Large intestine (tissue), 3 donors: ENCODE measurements around the gene PPM1L. TPM values are rescaled to one million over a fixed set of nuclear protein-coding genes. Genes with fewer than 3 reads are reported as not detected.

Source experiments
- DNase-seq, 2 donors: peaks; one replicate each; pipeline versions ENCODE4 v3.0.0 to v3.0.0-alpha.2; 2013
- H3K27ac ChIP-seq: one replicate; pipeline ENCODE4 v1.5.1; 2013; ENCODE audit warnings: low read length
- H3K27me3 ChIP-seq: 2 replicates; pipeline ENCODE4 v1.6.1; 2013; ENCODE audit warnings: low read length; ENCODE audit not compliant: control insufficient read depth, insufficient read depth
- H3K36me3 ChIP-seq: 2 replicates; pipeline ENCODE4 v1.6.1; 2013; ENCODE audit warnings: low read length; ENCODE audit not compliant: control insufficient read depth, insufficient read depth
- H3K4me1 ChIP-seq: one replicate; pipeline ENCODE4 v1.6.1; 2013; ENCODE audit warnings: low read length; ENCODE audit not compliant: control insufficient read depth, insufficient read depth
- H3K4me3 ChIP-seq: one replicate; pipeline ENCODE4 v1.5.1; 2013; ENCODE audit warnings: low read length
- H3K9me3 ChIP-seq: one replicate; pipeline ENCODE4 v1.6.1; 2013; ENCODE audit warnings: mild to moderate bottlenecking, low read depth, low read length, moderate library complexity; ENCODE audit not compliant: control insufficient read depth
- WGBS: methylation state at CpG from one replicate; pipeline ENCODE4 v1.1.5; 2013; ENCODE audit warnings: low lambda C conversion rate; ENCODE audit not compliant: insufficient coverage; 5-methylcytosine and 5-hydroxymethylcytosine counted together
- polyA plus RNA-seq: library from polyadenylated mRNA; unstranded; fragments of 120-200 nt; gene quantifications from one replicate; pipeline ENCODE4 v1.2.1, GENCODE V29; 2013

Gene PPM1L
- polyA plus RNA-seq, 1 donor = 4.5 TPM

DNA sequence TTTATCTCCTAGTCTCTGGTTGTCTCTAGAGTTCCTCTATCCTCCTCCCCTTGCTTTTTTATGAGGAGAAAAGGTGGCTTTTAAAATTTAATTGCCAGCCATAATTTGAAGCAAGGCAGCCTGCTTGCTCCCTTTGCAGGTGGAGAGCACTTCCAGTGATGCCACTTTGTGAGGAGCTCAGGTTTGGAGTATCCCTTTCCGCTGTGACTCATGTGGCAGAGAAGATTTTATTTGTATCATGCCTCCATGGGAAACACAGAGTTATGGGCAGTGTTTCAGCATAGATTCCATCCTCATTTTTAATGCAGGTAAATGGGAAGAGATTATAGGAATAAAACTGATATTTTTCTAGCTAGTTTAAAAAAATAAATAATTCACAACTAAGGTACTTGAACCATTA, 7.0 kb downstream of the PPM1L start:
- H3K9me3 ChIP-seq = no peaks in the 10 kb centered on the region
- no peak overlapping the region for H3K27ac ChIP-seq
- H3K4me1 ChIP-seq = no peaks in the 10 kb centered on the region
- no peaks in the 10 kb centered on the region for H3K36me3 ChIP-seq
- WGBS = no CpG with 5 or more reads among the region's 1 CpG
- H3K4me3 ChIP-seq = no peak overlapping the region
- DNase-seq = no peak
- peaks cover 2% of the 10 kb centered on the region for H3K27me3 ChIP-seq

DNA sequence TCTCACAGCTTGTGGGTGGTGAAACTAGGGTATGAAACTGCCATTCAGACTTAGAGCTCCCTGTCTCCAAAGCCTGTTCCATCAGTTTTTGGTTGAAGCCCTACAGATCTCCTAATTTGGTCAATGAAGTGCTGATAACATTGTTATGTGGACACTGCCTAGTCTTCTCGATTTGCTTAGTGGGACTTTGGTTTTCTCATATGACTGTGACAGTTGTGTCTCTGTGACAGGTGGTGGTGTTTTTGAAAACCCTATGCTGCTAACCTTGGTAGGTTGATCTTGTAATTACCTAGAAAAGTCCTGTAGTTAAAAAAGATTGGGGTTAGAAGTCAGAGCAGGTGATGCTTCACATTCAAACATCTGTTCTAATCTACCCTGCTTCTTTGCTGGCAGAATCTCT, 9.2 kb downstream of the PPM1L start:
- WGBS = no CpG with 5 or more reads among the region's 1 CpG
- no peak overlapping the region for H3K4me3 ChIP-seq
- H3K27me3 ChIP-seq = no peaks in the 10 kb centered on the region
- no peaks in the 10 kb centered on the region for H3K9me3 ChIP-seq
- H3K4me1 ChIP-seq = no peaks in the 10 kb centered on the region
- no peak overlapping the region for H3K27ac ChIP-seq
- H3K36me3 ChIP-seq = no peaks in the 10 kb centered on the region
- no peak for DNase-seq

DNA sequence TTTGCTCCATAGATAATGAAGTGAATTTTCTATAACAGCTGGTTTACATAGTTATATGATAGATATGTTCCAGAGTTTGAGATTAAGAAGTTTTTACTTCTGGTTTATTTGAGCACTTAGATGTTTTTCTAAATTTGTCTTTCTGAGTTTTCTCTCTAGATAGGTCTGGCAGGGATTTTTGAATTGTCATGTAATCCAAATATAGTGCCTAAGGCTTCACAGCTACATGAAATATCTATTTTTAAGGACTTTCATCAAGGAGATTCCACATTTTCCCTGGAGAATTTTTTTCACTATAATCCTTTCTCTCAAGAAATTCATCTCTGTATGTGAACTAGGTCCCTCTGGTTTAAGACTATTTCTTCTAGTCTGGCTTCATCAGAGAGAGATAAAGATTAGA, 12.0 kb downstream of the PPM1L start:
- H3K36me3 ChIP-seq = no peaks in the 10 kb centered on the region
- DNase-seq = no peak
- no peaks in the 10 kb centered on the region for H3K27me3 ChIP-seq
- no peak overlapping the region for H3K4me3 ChIP-seq
- H3K4me1 ChIP-seq = no peaks in the 10 kb centered on the region
- no peak overlapping the region for H3K27ac ChIP-seq
- H3K9me3 ChIP-seq = no peaks in the 10 kb centered on the region

DNA sequence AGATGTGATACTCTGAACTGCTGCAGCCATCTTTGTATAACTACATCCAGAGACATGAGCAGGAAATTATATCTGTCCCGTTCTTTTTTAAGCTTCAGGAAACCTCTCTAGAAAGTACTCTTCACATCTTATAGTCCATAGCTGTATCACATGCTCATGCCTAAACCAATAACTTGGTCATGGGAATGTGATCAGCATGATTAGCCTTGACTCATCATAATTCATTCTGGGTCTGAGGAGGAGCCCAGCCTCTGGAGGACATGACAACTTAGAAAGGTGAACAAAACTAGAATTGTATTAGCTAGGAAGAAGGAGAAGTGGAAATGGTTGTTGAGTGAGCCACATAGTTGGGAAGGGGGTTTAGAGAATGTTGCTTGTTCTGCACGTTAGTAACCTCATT, 12.9 kb downstream of the PPM1L start:
- DNase-seq = no peak
- Histone ChIP-seq H3K27ac (no peak overlapping the region), H3K4me3 (no peak overlapping the region), H3K27me3 (no peaks in the 10 kb centered on the region), H3K9me3 (no peaks in the 10 kb centered on the region), H3K36me3 (no peaks in the 10 kb centered on the region), H3K4me1 (no peaks in the 10 kb centered on the region)
- WGBS = 100% methylated on average over 1 of the region's 2 CpGs

DNA sequence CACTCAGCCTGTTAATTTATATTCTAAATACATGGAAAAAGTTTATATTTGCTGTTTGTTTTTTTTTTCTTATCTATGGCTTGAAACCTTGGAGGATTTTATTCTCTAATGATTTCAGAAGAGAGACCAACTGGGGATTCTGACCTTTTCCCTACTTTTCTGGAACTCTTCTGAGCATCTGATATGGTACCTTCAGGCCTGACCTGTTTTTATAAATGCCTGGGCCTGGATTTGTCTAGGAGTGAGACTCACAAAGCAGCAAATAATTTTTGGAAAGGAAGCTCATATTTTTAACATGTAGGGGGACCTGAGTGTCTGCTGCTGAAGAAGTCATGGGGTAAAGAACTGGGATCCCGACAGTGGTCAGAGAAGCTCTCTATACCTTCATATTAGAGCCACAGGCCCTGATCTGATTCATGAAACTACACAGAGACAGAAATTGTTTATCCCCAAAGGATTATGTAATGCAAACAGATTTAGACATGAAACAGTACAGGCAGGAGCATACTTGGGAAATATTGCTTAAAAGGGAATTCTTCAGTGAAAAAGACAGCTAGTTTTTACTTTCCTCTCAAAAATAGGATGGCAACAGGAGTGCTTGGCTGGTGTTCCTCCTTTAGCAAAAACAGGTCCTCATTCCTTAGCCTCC, 15.9 kb downstream of the PPM1L start:
- H3K4me3 ChIP-seq = no peak overlapping the region
- DNase-seq = no peak
- H3K4me1 ChIP-seq = no peaks in the 10 kb centered on the region
- H3K27me3 ChIP-seq = no peaks in the 10 kb centered on the region
- no peaks in the 10 kb centered on the region for H3K36me3 ChIP-seq
- WGBS = no CpG with 5 or more reads among the region's 1 CpG
- H3K9me3 ChIP-seq = no peaks in the 10 kb centered on the region
- H3K27ac ChIP-seq = no peak overlapping the region

DNA sequence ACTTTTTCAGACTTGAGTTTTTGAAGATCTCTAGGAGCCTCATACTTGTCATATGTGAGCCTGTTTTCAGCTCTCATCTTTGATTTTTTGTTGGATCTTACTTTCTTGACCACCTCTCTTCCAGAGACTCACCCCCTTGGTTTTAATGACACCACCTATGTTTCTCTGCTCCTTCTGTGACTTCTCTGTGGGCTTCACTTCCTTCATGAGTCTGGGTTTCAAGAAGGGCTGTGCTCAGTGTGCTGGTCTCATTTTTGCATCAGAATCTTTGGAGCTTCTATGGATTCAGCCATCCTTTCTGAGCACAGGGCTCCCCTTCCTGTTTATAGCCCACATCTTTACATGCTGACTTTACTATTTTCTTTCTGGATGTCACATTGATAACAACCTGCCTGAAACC, 17.7 kb downstream of the PPM1L start:
- H3K36me3 ChIP-seq = no peaks in the 10 kb centered on the region
- no peaks in the 10 kb centered on the region for H3K9me3 ChIP-seq
- no peaks in the 10 kb centered on the region for H3K4me1 ChIP-seq
- no peak overlapping the region for H3K27ac ChIP-seq
- H3K4me3 ChIP-seq = no peak overlapping the region
- no peaks in the 10 kb centered on the region for H3K27me3 ChIP-seq
- no peak for DNase-seq

DNA sequence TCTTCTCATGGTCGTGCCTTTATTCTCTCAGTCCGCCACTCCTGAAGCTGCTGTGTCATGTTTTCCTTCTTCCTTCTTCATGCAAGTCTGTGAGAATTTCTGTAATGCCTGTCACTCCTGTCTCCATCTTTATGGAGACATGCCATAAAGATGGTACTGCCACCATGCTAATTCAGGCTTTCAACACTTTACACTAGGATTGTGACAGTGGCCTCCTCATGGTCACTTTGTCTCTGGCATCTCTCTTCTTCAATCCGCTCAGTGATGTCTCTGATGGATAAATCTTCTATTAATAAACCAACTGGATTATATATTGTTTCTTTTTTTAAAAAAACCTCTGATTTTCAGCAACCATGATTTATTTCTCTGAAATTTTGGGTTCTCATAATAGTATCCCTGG, 18.1 kb downstream of the PPM1L start:
- WGBS = 100% methylated on average over 1 of the region's 3 CpGs
- no peaks in the 10 kb centered on the region for H3K36me3 ChIP-seq
- H3K4me1 ChIP-seq = no peaks in the 10 kb centered on the region

DNA sequence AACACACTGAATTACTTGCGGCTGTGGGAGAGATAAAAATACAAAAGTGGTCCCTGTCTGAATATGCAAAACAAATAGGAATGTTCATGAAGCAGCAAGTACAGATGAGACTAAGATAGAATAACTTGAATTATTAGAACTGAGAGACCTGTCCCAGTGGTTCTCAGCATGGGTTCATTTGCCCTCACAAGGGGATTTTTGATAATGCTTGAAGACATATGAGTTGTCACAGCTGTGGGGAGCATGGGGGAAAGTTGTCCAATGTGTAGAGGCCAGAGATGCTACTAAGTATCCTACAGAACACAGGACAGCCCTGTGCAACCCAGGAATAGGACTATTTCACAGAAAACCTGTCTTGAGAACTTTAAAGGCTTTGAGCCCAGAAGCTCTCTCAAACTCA, 22.4 kb downstream of the PPM1L start:
- Histone ChIP-seq H3K4me1 (no peaks in the 10 kb centered on the region), H3K27ac (no peak overlapping the region), H3K27me3 (no peaks in the 10 kb centered on the region), H3K4me3 (no peak overlapping the region), H3K36me3 (no peaks in the 10 kb centered on the region), H3K9me3 (no peaks in the 10 kb centered on the region)
- DNase-seq = no peak
- no CpG with 5 or more reads among the region's 1 CpG for WGBS

More for the DNA sequence above, 18.1 kb downstream of the PPM1L start:
- Histone ChIP-seq H3K4me3 (no peak overlapping the region), H3K27me3 (no peaks in the 10 kb centered on the region), H3K27ac (no peak overlapping the region), H3K9me3 (no peaks in the 10 kb centered on the region)
- DNase-seq = no peak

DNA sequence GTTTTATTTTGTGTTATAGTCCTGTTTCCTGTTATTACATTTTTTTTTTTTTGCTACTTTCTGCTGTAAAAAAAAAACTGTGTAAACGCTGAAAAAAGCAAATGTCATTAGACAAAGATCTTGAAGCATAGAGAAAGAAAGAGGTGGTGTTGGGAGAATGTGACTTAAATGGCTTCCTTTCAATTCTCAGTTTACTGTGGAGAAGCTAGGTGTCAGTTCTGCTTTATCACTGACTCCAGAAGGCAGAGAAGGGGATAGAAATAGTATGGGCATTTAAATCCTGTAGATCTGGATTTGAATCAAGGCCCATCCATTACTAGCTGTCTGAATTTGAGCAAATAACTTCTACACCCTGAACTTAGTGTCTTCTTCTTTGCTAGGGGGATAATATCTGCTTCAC, 23.0 kb downstream of the PPM1L start:
- no peaks in the 10 kb centered on the region for H3K36me3 ChIP-seq
- no peak for DNase-seq
- WGBS = 50% methylated on average over 1 of the region's 1 CpG
- H3K27me3 ChIP-seq = no peaks in the 10 kb centered on the region
- H3K4me1 ChIP-seq = no peaks in the 10 kb centered on the region
- no peaks in the 10 kb centered on the region for H3K9me3 ChIP-seq
- no peak overlapping the region for H3K4me3 ChIP-seq
- H3K27ac ChIP-seq = no peak overlapping the region

DNA sequence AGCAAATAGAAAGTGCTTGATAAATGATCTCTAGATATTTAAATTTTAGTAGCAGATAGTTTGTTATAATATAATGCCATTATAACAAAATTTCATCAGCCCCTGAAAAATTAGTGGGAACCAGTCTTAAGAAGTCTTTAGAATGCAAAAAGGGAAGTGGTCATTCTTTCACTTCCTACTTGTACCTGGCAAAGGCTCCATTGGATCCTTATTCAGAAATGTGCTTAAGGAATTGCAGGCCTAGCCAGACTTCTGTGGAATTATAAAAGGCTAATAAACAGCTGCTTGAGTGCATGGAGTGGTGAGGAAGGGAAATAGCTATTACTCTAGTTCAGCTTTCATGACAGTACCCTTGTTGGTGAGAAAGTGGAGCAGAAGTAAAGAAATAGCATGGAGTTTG, 24.2 kb downstream of the PPM1L start:
- no peaks in the 10 kb centered on the region for H3K4me1 ChIP-seq
- H3K27me3 ChIP-seq = no peaks in the 10 kb centered on the region
- no peak for DNase-seq
- H3K4me3 ChIP-seq = no peak overlapping the region
- no peaks in the 10 kb centered on the region for H3K36me3 ChIP-seq
- H3K9me3 ChIP-seq = no peaks in the 10 kb centered on the region
- no peak overlapping the region for H3K27ac ChIP-seq

DNA sequence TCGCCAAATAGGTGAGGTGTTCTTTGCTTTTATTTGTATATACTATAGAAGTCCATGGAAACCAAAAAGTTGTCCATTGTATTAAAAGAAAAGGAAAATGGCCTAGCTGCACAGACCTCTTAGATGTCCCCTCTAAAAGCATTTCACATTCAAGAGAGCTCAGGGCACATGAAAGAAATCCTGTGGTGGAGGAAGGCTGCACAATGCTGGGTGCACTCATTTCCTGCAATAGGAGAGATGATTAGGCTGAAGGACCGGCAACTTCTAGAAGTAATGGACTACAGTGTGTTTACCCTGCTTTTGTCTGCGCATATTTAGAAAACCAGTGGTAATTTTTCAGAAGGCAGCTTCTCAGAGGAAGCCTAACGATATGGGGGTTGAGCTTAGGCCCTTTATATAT, 25.4 kb downstream of the PPM1L start:
- 86% methylated on average over 1 of the region's 4 CpGs for WGBS
- Histone ChIP-seq H3K27ac (no peak overlapping the region), H3K27me3 (no peaks in the 10 kb centered on the region), H3K36me3 (no peaks in the 10 kb centered on the region), H3K9me3 (no peaks in the 10 kb centered on the region), H3K4me1 (no peaks in the 10 kb centered on the region), H3K4me3 (no peak overlapping the region)
- DNase-seq = no peak
